HEK293T (cell line): ENCODE data around the gene TRIM63.

Source experiments
- ARNT ChIP-seq: fragments of 450-650 bp; IDR thresholded peaks from 2 replicates; pipeline ENCODE4 v1.6.1; 2017; ENCODE audit warnings: mild to moderate bottlenecking
- BHLHE40 ChIP-seq: fragments of 450-650 bp; IDR thresholded peaks from 2 replicates; pipeline ENCODE4 v1.6.1; 2016; ENCODE audit warnings: mild to moderate bottlenecking, moderate library complexity, borderline replicate concordance
- CTBP1 ChIP-seq: fragments of 450-650 bp; IDR thresholded peaks from 2 replicates; pipeline ENCODE4 v1.6.1; 2016; ENCODE audit warnings: borderline replicate concordance
- ELF4 ChIP-seq: fragments of 450-650 bp; IDR thresholded peaks from 2 replicates; pipeline ENCODE4 v1.6.1; 2017; ENCODE audit warnings: antibody characterized with exemption
- PKNOX1 ChIP-seq: fragments of 450-650 bp; IDR thresholded peaks from 2 replicates; pipeline ENCODE4 v1.6.1; 2016
- SP1 ChIP-seq: fragments of 450-650 bp; IDR thresholded peaks from 2 replicates; pipeline ENCODE4 v1.6.1; 2017
- TARDBP ChIP-seq: fragments of 450-650 bp; IDR thresholded peaks from 2 replicates; pipeline ENCODE4 v1.6.1; 2016

GRCh38 chr1:26037904-26038303 is 29.5 kb downstream of the TRIM63 start:
- TF ChIP-seq PKNOX1, result no peak
- TF ChIP-seq BHLHE40, result no peak
- TF ChIP-seq ELF4, result no peak
- TF ChIP-seq ARNT, result no peak
- TF ChIP-seq SP1, result no peak
- no peak for TF ChIP-seq CTBP1
- TF ChIP-seq TARDBP, result no peak
